Glomerular endothelial cell (primary cell): ENCODE data around the gene COPZ1. TPM values are rescaled to one million over a fixed set of nuclear protein-coding genes. Genes with fewer than 3 reads are reported as not detected.
"Not testable (repeated sequence)": the region's sequence is repeated elsewhere in the genome, so short reads cannot be mapped to it uniquely, and the experiment has no call there.

Experiments used
- DNase-seq: peaks from one replicate; pipeline ENCODE4 v3.0.0-alpha.2; 2011; ENCODE audit warnings: low read depth, low spot score; ENCODE audit errors: extremely low read depth
- total RNA-seq: library from RNA; depleted of rRNA; stranded (reverse); fragments of >200 nt; gene quantifications from 2 replicates; pipeline ENCODE4 v1.2.3, GENCODE V29; 2015

COPZ1 gene
- total RNA-seq, 1 donor from 2014 or later = 115 TPM

DNA sequence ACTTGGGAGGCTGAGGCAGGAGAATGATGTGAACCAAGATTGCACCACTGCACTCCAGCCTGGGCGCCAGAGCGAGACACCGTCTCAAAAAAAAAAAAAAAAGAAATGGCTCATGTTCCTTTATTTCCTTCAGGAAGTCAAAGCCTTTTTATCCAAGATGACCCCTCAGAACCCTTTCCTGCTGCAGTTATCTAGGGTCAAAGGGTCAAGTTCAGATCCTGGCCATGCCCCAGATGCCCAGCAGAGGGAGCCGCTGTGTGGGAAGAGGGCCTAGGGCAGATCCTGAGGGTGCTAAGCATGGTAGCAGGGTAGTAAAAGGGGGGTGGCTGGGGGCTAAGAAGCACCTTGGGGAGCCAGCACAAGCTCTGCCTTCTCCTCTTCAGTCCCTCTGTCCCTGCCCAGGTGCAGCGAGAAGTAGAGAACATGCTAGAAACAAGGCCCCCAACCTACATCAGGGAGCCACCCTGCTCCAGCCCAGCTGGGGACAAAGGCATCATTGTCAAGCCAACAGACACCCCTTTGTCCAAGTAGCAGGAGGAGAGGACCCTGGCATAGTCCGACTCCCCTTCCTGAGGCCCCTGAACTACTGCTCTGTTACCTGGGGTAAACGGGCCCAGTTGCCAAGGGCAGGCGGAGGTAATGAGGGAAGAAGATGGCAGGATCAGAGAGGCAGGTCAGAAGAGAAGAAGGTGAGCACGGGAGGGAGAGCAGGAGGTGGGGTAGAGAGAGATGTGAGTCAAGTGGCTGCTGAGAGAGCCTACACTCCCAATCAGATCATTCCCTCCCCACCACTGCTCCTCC lies 30.6 kb upstream of the COPZ1 start:
- DNase-seq = no peak

DNA sequence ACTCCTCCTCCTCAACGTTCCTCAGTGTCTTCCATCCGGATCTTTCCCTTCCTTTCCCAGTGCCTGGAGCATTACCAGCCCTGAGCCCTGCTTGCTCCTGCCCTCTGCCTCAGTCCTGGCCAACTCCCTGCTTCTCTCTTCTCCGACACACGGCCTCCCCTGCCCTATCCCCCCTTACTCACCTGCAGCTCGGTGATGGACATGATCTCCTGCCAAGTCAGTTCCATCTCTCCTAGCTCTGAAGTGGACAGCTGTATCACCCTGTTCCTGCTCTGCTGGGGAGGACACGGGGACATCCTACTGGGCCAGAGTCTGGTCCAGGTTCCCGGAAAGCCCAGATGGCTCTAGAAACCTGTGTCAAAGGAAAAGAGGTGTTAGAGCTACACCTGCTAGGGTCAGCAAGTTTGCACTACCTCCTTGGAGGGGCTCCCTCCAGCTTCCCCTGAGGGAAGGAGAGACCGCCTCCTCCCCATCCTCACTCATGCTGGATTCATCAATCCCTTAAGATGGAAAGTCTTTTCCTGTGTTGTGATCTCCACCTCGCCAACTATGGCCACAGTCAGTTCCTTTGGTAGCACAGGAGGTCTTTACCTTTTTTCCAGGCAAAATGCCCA lies 29.9 kb upstream of the COPZ1 start:
- no peak for DNase-seq

DNA sequence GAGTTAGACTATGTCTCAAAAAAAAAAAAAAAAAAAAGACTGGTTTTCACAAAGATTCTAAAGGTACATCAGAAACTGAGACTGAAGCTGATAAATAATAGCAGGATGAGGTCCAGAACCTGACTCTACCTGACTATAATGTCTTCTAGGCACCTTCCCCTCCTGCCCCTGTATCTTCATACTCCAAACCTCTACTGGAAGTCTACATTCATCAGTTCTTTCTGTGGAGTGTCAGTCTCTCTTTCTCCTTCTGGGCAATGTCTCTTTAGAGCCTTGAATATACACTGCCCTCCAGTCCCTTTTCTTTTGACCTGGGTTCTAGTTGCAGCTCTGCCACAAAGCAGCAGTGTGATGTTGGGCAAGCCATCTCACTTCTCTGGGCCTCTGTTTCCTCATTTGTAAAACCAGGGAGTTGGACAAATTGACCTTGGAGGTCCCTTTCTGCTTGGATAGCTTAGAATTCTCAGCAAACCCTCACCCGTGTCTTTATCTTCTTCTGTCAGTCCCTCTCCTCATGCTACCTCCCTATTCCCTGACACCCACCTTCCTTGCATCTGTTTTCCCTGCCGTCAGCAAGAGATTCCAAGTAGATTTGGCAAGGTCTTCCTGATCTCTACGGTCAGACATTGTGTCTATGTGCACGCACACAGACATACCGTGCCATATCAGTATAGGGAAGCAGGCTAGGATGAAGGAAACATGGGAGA lies 28.4 kb upstream of the COPZ1 start:
- no peak for DNase-seq

DNA sequence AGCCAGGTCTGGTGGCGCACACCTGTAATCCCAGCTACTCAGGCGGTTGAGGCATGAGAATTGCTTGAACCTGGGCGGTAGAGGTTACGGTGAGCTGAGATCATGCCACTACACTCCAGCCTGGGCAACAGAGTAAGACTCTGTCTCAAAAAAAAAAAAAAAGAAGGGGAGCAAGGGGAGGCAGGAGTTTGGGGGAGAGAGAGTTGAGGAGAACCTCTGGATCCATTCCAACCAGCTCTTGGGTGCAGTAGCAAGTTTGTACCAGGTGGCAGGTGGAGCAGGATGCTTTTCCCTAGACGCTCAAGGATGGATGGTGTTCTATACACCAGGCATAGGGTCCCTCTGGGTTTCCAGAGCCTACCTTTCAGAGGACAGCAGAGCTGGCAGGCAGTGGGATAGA lies 26.0 kb upstream of the COPZ1 start:
- DNase-seq = no peak

DNA sequence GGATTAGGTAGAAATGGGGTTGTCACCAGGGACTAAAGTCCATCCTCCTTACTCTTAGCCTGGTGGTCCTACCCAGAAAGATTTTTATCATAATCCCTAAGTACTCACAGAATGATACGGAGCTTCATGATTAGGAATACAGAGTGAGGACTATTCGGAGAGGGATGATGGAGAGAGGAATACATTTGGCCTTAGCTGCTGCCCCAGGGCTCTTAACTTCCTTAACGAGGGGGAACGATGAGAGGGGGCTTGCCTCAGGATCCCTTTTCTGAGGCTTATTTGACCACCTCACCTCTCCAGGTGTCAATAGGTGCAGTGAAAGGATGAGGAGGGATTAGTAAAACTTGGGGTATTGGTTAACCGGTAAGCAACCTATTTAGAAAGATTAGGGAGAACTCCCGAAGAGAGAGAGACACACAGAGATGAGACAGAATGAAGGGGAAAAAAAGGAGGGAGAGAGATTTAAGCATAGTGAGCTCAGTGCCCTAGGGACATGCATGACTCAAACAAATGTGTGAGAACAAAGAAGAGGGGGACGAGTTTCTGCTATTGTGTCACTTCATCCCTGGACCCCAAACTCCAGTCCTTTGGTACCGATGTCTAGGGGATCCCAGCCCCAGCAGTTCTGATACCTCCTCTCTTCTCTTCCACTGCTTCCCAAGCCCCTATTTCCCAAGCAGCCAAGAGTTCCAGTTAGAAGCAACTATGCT lies 25.3 kb upstream of the COPZ1 start:
- no peak for DNase-seq

DNA sequence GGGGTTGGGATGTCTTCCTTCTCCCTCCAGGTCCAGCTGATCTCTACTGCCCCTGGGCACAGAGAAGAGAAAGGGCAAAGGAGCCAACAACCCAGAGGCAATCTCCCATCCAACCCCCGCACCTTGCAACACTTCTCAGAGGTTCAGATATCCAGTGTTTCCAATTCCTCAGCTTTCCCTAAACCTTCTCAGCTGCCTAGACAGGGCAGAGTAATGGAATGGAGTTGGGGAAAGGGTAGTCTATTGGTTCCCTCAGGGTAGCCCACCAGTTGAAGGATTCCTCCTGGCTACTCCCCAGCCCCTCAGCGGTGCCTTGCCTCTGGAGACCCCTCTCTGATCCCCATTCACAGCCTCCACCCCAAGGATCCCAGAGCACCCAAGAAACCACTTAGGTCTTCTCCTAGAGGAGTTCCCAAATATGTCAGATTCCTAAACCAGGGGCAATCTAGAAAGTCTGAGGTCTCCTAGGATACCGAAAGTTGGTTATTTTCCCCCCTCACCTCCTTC lies 24.7 kb upstream of the COPZ1 start:
- DNase-seq = no peak

DNA sequence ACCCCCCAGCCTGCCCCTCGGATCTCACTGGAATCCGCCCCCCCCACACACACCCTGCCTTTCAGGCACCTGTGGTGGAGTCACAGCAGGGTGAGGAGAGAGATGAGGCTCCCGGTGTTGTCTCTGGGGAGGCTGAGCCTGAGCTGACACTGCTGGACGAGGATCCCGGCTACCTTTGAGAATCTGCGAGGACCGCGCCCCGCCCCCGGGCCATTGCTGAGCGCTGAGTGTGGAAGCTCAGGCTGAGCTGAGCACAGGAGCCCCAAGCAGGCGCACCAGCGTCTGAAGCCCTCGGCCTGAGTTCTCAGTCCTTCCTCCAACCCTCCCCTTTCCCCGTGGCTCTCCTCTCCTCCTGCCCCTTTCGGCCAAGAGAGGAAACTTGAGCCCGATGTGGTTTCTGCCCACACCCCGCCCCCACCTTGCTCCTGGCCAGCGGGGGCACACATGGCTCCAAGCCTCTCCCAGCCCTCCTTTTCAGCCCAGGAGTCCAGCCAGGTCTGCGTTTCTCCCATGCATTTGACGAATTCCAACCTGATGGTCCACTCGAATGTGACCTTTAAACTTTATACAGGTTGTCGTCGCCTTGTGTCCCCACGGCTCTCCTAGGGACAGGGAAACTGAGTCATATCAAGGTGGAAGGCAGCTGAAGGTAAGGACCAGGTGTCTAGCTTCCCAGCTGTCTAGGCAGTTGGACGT lies 24.1 kb upstream of the COPZ1 start, which contains the start of gene NFE2:
NFE2 (minus strand) TSS at position 284 of the 696 bp plus-strand sequence. CDS start 5,767 bp downstream, outside the sequence.
- DNase-seq = no peak

DNA sequence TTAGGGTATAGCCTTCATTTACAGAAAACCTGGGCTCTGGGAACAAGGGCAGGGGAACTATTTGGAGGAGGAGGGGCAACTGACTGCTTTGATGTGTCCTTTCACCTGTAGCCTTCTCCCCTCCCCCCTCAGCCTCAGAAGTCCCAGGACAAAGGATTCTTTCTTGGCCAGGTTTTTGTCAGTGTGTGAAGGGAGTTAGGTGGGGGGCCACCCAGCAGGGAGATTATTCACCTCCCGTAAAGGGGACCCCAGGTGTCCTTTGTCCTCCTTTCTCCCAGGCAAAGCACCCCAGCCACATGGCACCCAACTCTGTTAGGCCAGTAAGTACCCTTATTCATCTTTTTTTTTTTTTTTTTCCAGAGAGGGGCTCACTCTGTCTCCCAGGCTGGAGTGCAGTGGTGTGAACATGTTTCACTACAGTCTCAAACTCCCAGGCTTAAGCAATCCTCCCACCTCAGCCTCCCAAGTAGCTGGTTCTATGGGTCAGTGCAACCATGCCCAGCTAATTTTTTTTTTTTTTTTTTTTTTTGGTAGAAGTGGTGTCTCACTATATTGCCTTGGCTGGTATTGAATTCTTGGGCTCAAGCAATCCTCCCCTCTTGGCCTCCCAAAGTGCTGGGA lies 23.4 kb upstream of the COPZ1 start:
- no peak for DNase-seq

DNA sequence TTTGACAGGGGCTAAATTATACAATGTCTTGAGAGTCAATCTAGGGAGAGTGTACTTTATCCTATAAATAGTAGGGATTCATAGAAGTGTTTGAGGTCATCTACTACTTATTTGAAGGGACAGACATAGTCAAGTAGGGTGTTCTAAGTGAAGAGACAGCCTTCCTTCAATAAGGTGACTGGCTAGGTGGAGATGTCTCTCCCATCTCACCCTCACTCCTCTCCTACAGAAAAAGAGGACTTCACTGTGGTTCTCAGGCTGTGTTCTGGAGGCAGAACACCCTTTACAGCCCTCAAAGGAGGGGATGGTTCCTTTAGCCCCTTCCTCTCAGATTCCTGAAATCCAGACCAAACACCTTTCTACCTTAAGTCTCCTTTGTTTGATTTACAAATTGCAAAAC lies 21.3 kb upstream of the COPZ1 start:
- no peak for DNase-seq

DNA sequence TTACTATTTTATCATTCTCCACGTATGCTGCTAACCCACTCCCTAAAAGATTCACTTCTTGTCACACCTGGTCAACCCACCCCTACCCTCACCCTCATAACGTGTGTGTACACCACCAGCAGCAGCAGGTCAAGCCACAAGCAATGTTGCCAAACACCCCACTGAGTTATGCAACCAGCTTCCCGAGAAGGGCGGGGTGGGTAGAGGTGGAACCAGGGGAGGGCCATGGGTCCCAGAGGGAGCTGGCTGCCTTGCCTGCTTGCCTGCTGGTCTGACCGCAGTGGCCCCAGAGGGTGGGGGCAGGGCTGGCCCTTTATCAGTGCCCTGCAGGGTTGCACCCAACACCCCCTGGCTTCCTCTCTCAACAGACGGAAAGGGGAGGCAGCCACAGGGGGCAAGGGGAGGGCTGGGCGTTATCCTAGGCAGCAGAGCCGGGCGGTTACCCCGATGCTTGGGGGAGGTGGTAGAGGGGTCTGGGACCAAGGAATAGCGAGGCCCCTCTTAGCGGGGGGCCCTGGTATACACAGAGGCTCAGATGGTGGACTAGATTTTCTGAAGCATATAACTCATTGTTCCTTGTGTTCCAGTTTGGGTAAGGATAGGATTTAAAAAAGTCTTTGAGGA lies 20.6 kb upstream of the COPZ1 start:
- DNase-seq = no peak

DNA sequence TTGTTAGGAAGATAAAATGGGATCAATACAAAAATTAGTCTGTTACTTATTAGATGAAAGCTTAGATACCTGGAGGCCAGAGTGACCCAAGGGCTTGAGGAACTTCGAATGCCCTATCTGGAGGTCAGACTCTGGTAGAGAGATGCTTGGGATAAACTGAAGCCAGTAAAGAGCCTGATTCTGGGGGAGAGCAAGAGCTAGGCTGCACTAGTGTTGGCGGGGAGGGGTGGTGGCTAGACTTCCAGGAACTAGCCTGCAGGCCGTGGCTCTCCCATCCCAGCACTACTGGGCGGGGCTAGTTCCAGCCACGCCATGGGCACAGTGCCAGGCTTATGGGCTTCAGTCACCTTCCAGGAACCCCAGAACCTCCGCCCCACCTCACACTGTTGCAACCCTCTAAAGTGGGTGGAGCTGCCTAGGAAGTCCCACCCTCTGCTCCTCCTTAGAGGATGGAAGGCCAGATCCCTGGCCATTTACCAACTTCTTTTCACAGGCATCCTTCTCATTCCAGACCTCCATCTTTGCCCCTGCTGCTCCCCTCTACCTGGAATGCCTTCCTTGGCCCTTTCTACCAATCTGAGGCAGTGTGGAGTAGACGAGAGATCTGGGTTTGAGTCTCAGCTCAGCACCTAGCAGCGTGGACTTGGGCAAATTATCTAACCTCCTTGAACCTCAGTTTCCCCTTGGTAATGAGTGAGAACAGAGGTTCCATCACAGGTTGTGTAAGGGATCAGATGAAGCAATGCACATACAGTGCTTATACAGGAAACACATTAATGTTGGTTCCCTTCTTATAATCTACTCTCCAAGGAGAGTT lies 17.8 kb upstream of the COPZ1 start:
- DNase-seq = no peak

DNA sequence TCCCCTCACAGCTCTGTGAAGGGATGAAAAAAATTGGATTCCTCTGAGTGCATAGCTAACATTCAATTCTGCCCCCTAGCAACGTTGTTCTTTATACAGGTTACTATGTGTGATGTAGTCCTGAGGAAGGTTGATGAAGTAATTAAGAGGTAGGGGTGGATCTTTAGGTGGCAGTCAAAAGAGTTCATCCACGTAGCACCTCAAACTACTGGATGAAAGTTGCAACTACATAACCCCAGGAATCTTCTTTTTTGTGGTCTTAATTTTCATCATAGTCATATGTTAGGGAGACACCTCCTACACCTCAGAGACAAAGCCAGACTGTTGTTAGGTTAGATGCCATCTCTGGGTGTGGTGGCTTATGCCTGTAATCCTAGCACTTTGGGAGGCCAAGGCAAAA lies 13.9 kb upstream of the COPZ1 start:
- no peak for DNase-seq

DNA sequence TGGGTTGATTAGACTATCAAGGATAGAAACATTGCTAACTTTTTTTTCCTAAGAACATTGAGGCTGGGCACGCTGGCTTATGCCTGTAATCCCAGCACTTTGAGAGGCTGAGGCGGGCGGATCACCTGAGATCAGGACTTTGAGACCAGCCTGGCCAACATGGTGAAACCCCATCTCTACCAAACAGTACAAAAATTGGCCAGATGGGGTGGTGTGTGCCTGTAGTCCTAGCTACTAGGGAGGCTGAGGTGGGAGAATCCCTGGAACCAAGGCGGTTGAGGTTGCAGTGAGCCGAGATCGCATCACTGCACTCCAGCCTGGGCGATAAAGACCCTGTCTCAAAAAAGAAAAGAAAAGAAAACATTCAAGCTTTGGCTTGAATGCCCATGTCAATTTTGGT lies 12.6 kb upstream of the COPZ1 start:
- DNase-seq = not testable (repeated sequence)

DNA sequence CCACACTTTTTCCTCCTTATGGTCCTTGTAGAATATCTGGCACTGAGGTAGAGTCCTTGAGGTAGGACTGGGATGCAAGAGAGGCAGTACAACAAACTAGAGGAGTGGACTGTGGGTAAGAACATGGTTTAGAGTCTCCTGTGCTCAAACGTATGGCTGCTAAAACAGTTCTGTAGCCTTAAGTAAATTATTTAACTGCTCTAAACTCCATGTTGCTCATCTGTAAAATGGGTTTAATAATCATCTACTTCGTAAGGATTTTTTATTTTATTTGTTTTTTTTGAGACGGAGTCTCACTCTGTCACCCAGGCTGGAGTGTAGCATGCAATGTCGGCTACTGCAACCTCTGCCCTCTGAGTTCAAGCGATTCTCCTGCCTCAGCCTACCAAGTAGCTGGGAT lies 3.6 kb upstream of the COPZ1 start:
- DNase-seq = no peak

DNA sequence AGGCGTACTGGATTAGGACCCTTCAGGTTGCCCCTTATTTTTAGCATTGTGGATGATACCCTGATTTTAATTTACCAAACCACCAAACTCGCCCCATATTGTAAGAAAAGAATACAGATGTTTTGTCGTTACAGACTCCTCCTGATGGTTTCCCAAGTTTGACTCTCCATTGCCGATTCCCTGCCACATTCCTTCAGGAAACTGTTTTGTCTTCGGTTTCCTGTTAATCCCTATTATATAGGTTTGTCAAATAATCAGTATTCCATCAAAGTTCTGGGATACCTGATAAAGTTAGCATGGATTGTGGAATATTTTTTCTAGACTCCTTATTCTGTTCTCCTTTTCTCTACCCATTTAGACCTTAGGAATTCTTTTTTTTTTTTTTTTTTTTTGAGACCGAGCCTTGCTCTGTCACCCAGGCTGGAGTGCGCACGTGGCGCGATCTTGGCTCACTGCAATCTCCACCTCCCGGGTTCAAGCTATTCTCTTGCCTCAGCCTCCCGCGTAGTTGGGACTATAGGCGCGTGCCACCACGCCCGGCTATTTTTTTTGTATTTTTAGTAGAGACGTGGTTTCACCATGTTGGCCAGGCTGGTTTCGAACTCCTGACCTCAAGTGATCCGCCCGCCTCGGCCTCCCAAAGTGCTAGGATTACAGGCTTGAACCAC lies 645 bp downstream of the COPZ1 start:
- DNase-seq = not testable (repeated sequence)

DNA sequence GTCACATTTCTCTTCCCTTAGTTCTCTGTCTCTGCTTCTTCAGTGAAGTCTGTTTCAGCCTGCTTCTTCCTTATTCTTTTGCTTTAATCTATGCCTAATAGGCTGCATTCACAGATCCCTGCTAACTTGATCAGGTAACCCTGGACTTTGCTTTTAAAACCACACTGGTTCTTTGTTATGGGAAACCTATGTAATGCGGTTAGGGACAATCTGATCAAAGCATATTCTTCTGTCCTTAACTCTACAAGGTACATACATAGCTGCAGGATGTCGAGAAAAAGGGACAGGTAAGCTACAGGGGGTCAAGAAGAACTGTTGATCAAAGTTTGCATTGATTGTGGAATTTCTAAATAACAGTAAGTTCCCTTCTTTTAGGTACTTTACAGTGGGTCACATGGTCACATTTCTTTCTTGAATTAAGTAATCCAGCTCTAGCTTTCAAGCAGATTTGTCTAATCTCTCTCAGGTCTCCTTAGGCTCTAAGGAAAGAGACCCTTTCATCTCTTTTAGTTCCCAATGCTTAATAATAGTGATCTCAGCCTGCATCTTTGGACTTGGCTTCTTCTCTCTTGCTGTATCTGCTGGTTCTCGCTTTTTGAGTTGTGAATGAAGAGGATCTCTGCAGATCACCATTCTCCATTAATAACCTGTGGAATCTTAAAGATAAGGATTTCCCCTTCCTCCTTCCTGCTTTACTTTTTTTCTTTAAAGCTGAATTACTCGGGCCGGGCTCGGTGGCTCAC lies 3.8 kb downstream of the COPZ1 start:
- no peak for DNase-seq

DNA sequence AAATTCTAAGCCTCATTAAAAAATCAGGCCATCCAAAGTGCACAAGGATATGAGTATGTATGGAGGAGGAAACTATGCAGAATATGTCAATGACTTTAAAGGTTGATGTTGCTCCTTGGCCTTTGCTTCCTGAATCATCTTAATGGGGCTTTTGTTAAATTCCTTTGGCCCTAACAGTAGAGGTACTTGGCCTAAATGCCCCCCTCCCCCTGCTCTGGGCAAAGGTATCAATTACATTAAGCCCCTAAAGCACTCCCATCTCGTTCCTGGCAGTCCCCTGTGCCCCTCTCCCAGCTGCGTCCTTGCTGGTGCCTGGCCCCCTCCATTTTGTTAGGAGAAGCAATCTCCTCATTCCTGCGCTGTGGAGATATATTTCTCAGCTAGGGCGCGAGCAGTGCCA lies 4.8 kb downstream of the COPZ1 start:
- no peak for DNase-seq
